HG02610 (cell line): Measurements from ENCODE around the gene ZKSCAN3.
"Not testable (repeated sequence)": the region's sequence is repeated elsewhere in the genome, so short reads cannot be mapped to it uniquely, and the experiment has no call there.

ENCODE experiments used
- ATAC-seq: cut with Tn5 transposase; IDR thresholded peaks from one replicate; pipeline ENCODE4 v1.9.1; 2021; ENCODE audit warnings: mild to moderate bottlenecking, moderate library complexity; ENCODE audit not compliant: unreplicated experiment

ZKSCAN3 gene

DNA sequence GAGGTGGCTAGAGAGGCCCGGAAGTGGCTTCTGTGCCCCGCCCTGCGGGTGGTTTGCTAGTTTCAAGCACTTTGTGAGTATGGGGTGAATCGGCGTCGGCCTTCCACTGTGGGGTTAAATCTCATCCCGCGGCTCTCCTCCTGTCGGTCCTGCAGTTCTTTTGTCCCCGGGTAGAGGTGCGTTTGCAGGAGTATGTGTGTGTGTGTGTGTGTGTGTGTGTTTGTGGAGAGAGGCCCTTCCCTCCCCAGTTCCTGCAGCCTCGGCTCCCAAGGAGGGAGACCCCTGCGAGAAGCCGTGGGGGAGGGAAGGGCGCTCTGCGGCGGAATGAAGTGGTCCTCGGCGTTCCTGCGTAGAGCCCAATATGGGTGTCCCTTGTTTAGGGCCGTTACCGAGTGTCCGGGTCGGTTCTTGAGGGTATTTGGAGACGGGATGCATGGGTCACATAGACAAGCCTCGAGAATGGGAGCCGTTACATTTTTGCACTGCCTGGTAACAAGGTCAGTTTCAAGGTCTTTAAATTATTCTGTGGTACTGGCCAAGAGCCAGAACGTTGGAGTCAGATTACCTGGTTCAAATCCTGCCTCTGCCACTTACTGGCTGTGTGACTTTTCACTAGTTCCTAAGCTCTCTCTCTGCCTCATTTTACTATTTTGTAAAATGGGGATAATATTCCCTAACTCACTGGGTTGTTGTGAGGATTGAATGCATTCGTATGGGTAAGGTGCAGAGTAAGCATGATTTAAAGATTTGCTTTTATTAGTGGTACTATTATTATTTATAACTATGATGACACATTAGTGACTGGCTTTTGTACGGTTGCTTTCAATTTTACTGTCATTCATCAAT, at the start of gene ZKSCAN3:
Gene ZKSCAN3, plus strand, starts transcription at position 56 of the 846 bp plus-strand sequence. CDS start 9,640 bp downstream, outside the sequence.
- peak; percentile 98 for ATAC-seq

DNA sequence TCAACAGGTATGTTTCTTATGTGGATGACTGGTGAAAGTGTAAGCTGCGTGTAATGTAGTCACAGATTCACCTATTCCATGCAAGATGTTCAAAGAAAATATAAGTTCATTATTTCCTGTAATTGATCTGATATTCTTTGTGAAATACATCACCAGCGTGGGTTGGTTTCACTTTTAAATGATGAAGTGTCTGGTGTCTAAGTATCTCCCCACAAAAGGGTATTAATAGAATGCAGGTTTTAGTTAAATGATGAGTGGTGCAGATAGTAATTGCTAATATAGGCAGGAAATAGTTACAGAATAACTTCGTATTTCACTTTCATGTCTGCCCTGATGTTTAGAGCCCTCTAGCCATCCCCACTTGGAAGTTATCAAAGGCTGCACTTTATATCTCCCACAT, 46.2 kb upstream of the ZKSCAN3 start:
- peak; percentile 70 for ATAC-seq

- not testable (repeated sequence) for ATAC-seq
Measured at GRCh38 chr6:28306363-28306762, 43.4 kb upstream of the ZKSCAN3 start.

DNA sequence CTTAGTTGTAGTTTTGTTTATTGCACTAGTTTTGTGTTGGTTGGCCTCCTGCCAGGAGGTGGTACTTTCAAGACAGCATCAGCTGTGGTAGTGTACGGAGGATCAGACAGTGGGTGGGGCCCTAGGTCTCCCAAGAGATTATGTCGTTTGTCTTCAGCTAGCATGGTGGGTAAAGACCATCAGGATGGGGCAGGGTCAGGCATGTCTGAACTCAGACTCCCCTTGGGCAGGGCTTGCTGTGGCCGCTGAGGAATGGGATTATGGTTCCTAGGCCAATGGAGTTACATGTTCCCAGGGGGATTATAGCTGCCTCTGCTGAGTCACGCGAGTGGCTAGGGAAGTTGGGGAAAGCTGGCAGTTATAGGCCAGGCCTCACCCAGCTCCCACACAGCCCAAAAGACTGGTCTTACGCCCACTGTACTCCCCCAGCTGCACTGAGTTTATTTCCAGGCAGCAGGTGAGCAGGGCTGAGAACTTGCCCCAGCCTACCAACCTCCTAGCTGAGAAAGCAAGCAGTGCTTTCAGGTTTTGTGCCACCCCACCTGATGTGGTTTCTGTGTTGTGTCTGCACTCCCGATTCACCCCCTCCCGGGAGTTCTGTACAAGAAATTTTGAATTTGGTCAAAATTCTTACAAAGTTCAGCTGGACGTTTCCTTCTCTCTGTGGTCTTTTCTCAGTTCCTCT, 38.5 kb upstream of the ZKSCAN3 start:
- ATAC-seq = no peak

GRCh38 chr6:28312939-28313338, 36.8 kb upstream of the ZKSCAN3 start:
- ATAC-seq = no peak

DNA sequence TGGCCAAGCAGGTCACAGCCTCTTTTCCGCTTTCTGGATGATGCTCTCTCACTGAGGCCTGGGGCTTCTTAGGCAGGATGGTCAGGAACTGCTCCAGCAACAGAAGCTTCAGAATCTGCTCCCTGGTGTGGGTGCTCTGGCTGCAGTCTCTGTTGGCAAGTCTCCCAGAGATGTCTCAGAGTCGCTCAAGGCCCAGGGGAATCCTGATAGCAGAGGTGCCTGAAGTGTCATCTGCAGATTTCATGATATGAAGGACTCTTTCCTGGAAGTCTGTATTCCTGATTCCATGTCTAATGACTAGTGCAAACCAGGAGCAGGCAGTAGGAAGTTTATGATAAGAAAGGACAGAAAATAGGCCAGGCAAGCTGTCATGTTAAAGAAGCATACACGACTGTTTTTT, 34.1 kb upstream of the ZKSCAN3 start:
- ATAC-seq = no peak

DNA sequence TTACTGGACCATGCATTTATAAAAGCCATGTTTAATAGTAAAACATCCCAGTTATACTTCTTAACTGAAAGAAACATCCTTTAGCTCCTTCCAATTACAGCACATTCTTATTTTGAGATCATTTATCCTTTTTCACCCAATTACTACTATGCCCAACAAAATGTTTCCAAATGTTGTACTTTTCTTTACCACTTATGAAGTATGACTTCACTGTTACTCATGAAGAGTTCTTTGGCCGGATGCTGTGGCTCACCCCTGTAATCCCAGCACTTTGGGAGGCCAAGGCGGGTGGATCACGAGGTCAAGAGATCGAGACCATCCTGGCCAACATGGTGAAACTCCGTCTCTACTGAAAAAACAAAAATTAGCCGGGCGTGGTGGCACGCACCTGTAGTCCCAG, 31.9 kb upstream of the ZKSCAN3 start:
- ATAC-seq = not testable (repeated sequence)

DNA sequence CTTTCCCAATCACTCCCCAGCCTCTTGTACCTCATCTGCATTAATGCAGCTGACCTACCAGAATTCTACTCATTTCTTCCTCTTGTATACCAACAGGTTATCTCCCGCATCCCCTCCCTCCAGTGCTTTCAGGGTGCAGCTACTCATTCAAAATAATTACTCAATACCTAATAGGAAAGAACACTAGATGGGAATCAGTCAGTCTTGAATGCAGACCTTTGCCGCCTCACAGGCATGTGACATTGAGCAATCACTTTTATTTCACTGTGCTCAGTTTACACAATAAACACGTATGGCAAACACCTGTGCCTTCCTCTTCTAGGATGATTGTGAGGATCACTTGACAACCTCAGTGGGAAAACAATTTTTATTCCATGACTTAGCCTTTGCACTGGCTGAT, 27.1 kb upstream of the ZKSCAN3 start:
- no peak for ATAC-seq

- no peak for ATAC-seq
Measured at GRCh38 chr6:28323813-28324424, 25.8 kb upstream of the ZKSCAN3 start.

DNA sequence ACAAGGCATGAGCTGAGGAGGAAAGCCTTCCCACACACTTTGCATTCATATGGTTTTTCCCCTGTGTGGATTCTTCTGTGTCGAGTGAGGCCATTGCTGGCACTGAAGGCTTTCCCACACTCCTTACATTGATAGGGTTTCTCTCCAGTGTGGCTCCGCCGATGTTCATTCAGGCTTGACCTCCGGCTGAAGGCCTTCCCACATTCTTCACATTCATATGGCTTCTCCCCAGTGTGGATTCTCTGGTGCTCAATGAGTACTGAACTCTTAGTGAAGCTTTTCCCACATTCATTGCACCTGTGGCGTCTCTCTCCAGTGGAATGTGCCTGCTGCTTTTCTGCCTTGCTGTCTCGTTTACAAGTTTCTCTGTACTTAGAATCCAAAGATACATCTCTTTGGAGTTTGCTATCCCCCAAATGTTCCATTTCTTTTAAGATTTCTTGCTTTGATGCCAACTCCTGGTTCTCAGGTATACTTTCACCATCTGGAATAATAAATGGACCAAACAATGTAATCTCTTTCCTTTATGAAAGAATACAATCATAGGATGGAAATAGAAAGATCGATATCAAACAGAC, 23.3 kb upstream of the ZKSCAN3 start:
- ATAC-seq = no peak

GRCh38 chr6:28330041-28330440, 19.7 kb upstream of the ZKSCAN3 start:
- ATAC-seq = no peak

- no peak for ATAC-seq
Measured at GRCh38 chr6:28333047-28333446, 16.7 kb upstream of the ZKSCAN3 start.

DNA sequence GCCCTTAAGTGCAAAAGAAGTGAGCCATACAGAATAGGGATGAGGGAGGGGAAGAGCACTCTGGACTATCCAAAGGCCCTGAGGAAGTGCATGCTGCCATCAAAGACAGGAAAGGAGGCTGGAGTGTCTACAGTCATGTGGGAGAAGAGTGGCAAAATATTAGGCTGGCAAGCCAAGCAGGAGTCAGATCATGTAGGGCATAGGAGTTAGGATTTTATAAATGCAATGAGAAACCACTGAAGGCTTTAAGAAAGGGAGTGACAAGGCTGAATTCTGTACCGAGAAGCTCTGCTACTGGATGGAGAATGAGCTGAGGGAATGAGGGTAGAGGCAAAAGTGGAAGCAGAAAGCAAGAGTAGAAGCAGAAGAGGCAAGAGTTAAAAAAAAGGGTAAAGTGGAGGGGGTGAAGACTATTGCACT, 16.1 kb upstream of the ZKSCAN3 start:
- ATAC-seq = no peak

DNA sequence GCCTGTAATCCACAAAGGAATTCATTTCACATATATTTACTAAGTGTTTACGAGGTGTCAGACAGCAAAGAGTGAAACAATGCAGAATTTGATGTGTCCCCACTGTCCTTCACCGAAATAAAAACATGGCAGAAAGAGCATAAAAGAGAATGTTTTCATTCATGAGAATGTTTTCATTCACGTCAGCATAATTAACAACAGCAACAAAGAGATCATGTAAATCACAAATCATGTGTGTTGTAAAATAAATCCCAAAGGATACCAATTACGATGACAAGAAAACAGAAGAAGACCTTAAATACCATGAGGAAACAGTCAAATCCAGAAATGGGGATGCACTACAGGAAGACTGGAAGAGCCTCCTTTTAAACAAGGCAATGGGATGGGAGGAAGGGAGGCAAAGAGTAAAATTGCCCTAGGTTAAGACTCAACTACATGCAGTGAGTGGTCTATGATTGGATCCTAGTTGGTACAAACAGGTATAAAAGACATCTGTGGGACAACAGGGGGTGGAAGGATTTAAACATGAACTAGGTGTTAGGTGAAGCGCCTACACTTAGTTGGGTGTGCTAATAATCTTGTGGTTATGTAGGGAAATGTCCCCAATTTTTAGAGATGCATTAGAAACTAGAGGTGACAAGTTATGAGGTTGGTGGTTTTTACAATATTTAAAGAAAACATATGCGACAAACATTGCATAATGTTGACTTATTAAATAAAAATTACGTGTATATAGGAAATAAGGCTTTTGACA, 15.3 kb upstream of the ZKSCAN3 start:
- no peak for ATAC-seq

GRCh38 chr6:28335040-28335563, 14.6 kb upstream of the ZKSCAN3 start:
- no peak for ATAC-seq

GRCh38 chr6:28335564-28336283, 14.0 kb upstream of the ZKSCAN3 start, which contains the start of gene ZSCAN31:
TSS of gene ZSCAN31 (minus strand) at chr6:28336148. CDS start at chr6:28329683, 6,465 bp downstream.
- ATAC-seq = peak; percentile 91

DNA sequence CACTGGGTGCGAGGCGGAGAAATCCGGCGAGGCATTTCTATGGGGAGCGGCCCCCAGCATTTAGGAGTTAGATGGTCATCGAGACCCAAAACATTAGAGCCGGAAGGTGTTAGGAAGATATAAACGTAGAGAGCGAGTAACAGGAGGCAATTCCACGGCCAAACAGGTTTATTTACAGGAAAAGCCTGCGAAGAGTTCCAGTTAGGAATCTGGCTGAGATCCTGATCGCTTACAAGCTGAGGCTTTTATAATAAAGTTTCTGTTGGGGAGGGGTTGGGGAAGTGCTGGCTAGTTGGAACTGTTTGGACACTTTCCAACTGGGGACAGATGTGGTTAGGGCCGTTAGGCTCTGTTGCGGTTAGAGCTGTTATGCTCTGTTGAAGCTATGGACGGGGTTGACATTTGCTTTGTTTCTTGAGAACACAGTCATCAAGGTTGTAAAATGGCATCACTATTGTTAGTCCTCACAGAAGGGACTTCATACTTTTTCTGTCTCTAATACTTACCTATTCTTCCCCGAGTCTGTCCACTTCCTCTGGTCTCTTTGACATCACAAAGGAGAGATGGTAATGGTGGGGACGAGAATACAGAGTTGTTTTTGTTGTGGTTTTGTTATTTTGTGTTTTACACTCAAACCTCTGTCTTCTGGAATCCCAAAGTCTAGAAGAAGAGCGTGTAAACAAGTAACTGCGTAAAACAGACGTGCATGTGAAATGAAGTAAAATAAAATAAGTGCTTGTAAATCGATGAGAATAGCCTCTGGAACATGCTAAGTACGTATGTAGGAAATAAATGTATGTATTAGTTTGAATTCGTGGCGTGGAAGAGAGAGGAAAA, 13.2 kb upstream of the ZKSCAN3 start:
- ATAC-seq = no peak

DNA sequence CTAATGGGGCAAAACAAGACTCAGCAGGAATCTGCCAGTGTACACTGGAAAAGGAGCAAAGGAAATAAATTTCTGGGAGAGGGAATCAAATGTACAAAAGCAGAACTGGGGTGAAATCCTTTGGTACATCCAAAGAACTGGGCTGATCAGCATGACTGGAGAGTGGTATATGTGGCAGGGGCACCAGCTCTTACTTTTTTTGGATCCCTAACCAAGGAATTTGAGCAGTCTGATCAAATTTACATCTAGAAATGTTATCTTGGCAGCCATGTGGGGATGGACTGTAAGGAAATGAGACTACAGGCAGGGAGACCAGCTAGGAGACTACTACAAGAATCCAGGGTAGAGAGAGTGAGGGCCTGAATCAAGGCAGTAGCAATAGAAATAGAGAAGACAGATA, 12.6 kb upstream of the ZKSCAN3 start:
- ATAC-seq = no peak
